Osteocyte (in vitro differentiated cells): Measurements from ENCODE around the gene ZNF263. TPM values are rescaled to one million over a fixed set of nuclear protein-coding genes. Genes with fewer than 3 reads are reported as not detected.

ENCODE experiments used
- DNase-seq: peaks from one replicate; pipeline ENCODE4 v3.0.0; 2021; ENCODE audit warnings: mixed read lengths; ENCODE audit not compliant: unreplicated experiment; ENCODE audit errors: extremely low spot score
- H3K27ac Mint-ChIP-seq: one replicate; pipeline ENCODE4 v1.8.0; 2021; ENCODE audit warnings: mild to moderate bottlenecking, mixed read lengths; ENCODE audit not compliant: unreplicated experiment
- H3K27me3 Mint-ChIP-seq: one replicate; pipeline ENCODE4 v1.8.0; 2021; ENCODE audit warnings: mixed read lengths; ENCODE audit not compliant: unreplicated experiment
- H3K36me3 Mint-ChIP-seq: one replicate; pipeline ENCODE4 v1.8.0; 2021; ENCODE audit warnings: mixed read lengths; ENCODE audit not compliant: unreplicated experiment
- H3K4me1 Mint-ChIP-seq: one replicate; pipeline ENCODE4 v1.8.0; 2021; ENCODE audit warnings: mixed read lengths; ENCODE audit not compliant: unreplicated experiment
- H3K4me3 Mint-ChIP-seq: one replicate; pipeline ENCODE4 v1.8.0; 2021; ENCODE audit warnings: mild to moderate bottlenecking, moderate library complexity, mixed read lengths; ENCODE audit not compliant: unreplicated experiment
- H3K9me3 Mint-ChIP-seq: one replicate; pipeline ENCODE4 v1.8.0; 2021; ENCODE audit warnings: mixed read lengths; ENCODE audit not compliant: unreplicated experiment
- total RNA-seq: library from RNA; stranded (reverse); gene quantifications from 2 replicates; pipeline ENCODE4 v1.2.1, GENCODE V29; 2021
- TF ChIP-seq, protein P1 (sequence below): fragments of 200-600 bp; sonication (generic); IDR thresholded peaks from 2 replicates; pipeline ENCODE4 v1.5.0; 2021; ENCODE audit warnings: antibody characterized with exemption, mild to moderate bottlenecking, moderate library complexity

ZNF263 gene
- total RNA-seq, 1 donor from 2014 or later = 33.2 TPM

DNA sequence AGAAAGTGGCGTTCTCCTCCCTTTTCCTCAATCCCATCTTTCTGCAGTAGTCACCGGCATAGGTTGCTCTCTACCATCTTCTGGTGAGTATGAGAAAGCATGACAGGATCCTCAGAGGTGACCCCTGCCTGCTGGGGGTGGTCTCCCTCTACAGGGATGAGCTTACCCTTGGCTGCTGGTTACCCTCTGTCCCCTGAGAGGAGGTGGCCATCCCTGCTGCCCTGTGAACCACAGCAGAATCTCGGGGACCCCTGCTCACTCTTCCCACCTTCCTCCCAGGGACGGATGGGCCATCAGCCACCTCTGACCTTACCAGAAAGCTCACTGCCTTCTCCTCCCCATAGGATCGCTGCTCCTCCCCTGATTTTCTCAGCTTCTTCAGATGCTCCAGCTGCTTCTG, 34.7 kb upstream of the ZNF263 start:
- Mint-ChIP-seq H3K9me3 (no peaks in the 10 kb centered on the region), H3K4me1 (no peaks in the 10 kb centered on the region), H3K27me3 (peaks cover 12% of the 10 kb centered on the region), H3K36me3 (no peaks in the 10 kb centered on the region), H3K27ac (no peak overlapping the region), H3K4me3 (no peak overlapping the region)
- no peak for DNase-seq
- TF ChIP-seq, protein P1, sequence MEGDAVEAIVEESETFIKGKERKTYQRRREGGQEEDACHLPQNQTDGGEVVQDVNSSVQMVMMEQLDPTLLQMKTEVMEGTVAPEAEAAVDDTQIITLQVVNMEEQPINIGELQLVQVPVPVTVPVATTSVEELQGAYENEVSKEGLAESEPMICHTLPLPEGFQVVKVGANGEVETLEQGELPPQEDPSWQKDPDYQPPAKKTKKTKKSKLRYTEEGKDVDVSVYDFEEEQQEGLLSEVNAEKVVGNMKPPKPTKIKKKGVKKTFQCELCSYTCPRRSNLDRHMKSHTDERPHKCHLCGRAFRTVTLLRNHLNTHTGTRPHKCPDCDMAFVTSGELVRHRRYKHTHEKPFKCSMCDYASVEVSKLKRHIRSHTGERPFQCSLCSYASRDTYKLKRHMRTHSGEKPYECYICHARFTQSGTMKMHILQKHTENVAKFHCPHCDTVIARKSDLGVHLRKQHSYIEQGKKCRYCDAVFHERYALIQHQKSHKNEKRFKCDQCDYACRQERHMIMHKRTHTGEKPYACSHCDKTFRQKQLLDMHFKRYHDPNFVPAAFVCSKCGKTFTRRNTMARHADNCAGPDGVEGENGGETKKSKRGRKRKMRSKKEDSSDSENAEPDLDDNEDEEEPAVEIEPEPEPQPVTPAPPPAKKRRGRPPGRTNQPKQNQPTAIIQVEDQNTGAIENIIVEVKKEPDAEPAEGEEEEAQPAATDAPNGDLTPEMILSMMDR = no peak

DNA sequence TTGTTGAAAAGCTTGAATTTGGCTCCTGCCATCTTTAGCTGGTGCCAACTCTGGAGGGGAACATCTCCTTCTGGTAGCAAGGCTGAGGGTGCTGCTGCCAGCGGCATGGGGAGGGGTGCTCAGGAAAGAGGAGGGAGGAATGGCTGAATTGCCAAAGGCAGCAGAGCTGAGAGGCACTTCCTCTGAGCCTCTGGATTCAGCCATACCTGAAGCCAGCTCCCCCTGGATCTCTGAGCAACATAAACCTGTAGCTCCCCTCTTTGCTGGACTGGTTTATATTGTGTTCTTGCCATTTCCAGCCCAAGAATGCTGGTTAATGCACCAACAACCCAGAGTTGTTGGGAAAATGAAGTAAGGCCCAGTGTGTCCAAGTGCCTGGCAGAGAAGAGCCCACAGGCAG, 34.3 kb upstream of the ZNF263 start:
- Mint-ChIP-seq H3K4me3 (no peak overlapping the region), H3K4me1 (no peaks in the 10 kb centered on the region), H3K27me3 (peaks cover 12% of the 10 kb centered on the region), H3K27ac (no peak overlapping the region), H3K36me3 (no peaks in the 10 kb centered on the region), H3K9me3 (no peaks in the 10 kb centered on the region)
- DNase-seq = no peak
- TF ChIP-seq, protein P1 = no peak

DNA sequence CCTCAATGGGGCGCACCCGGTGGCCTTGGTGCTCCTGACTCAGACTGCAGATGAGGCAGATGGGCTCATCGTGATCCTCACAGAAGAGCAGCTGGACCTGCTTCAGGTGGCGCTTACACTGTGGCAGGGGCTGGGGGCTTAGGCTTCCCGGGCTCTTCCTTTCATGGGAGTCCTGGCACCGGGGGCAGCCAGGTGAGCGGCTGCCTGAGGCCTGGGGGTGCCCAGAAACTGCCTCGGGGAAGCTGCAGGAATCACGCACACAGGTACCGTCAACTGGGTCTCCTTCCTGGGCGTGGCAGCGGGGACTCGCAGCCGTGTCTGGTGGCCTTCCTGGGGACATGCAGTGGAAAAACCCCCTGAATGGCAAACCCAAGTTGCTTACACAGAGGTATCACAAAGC, 33.8 kb upstream of the ZNF263 start:
- Mint-ChIP-seq H3K4me3 (no peak overlapping the region), H3K4me1 (no peaks in the 10 kb centered on the region), H3K9me3 (no peaks in the 10 kb centered on the region), H3K27me3 (peaks cover 10% of the 10 kb centered on the region), H3K27ac (no peak overlapping the region), H3K36me3 (no peaks in the 10 kb centered on the region)
- DNase-seq = no peak
- TF ChIP-seq, protein P1 = no peak

DNA sequence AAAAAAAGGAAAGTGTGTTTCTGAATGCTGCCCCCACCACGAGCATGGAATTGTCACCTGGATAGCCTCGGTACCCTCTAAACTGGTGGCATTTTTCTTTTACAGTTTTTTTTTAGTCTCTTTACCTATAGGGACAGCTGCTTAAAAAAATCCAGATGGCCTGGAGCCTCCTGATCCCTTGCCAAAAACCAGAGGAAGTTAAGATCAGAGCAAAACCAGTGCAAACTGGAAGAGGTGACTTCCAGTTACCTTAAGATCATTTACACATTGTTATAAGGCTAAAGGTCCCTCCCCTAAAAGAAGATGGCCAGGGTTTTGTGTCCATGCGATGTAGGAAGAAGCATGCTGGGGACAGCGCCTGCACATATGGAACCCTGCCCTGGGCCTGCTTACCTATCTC, 30.3 kb upstream of the ZNF263 start:
- TF ChIP-seq, protein P1 = no peak
- Mint-ChIP-seq H3K27me3 (peaks cover 2% of the 10 kb centered on the region), H3K36me3 (no peaks in the 10 kb centered on the region), H3K9me3 (no peaks in the 10 kb centered on the region), H3K27ac (no peak overlapping the region), H3K4me3 (no peak overlapping the region), H3K4me1 (no peaks in the 10 kb centered on the region)
- no peak for DNase-seq

DNA sequence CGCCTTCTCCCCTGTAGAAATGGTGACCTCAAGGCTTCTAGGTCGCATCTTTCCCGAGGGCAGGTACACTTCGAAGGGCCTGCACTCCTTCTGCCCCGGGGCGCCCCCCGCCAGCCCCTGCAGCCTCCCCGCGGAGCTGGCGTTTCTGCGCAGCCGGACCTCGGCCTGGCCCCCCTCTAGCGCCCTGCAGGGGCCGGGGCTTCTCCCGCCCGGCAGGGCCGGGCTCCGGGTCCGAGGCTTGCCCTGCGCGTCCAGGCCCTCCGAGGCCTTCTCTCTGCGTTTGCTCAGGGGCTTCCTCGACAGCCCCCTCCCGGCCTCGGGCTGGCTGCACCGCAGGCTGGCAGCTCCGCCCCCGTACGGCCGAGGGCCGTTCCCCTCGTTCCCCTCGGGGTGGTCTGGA, 29.0 kb upstream of the ZNF263 start:
- TF ChIP-seq, protein P1 = no peak
- no peaks in the 10 kb centered on the region for H3K36me3 Mint-ChIP-seq

More for the DNA sequence above, 29.0 kb upstream of the ZNF263 start:
- Mint-ChIP-seq H3K9me3 (no peaks in the 10 kb centered on the region), H3K4me1 (no peaks in the 10 kb centered on the region), H3K4me3 (no peak overlapping the region), H3K27me3 (no peaks in the 10 kb centered on the region), H3K27ac (no peak overlapping the region)
- no peak for DNase-seq
